HUES48 (cell line): Measurements from ENCODE around the gene POTEI.
"Not testable (repeated sequence)": the region's sequence is repeated elsewhere in the genome, so short reads cannot be mapped to it uniquely, and the experiment has no call there.

Experiments used
- H3K27ac ChIP-seq: one replicate; pipeline ENCODE4 v1.7.0; 2013; ENCODE audit warnings: low read depth, low read length, inconsistent platforms
- H3K27me3 ChIP-seq: 2 replicates; pipeline ENCODE4 v1.6.1; 2013; ENCODE audit warnings: mild to moderate bottlenecking, low read length; ENCODE audit not compliant: control insufficient read depth, insufficient read depth
- H3K36me3 ChIP-seq: 2 replicates; pipeline ENCODE4 v1.6.1; 2013; ENCODE audit warnings: low read length; ENCODE audit not compliant: control insufficient read depth, insufficient read depth
- H3K4me1 ChIP-seq: 2 replicates; pipeline ENCODE4 v1.6.1; 2013; ENCODE audit warnings: mild to moderate bottlenecking, low read length; ENCODE audit not compliant: control insufficient read depth, insufficient read depth
- H3K4me3 ChIP-seq: 2 replicates; pipeline ENCODE4 v1.5.1; 2013; ENCODE audit warnings: mild to moderate bottlenecking, low read depth, low read length
- H3K9ac ChIP-seq: 2 replicates; pipeline ENCODE4 v1.6.1; 2013; ENCODE audit warnings: mild to moderate bottlenecking, low read depth, low read length, moderate library complexity
- H3K9me3 ChIP-seq: 2 replicates; pipeline ENCODE4 v1.6.1; 2013; ENCODE audit warnings: low read length; ENCODE audit not compliant: control insufficient read depth, insufficient read depth

The POTEI gene

DNA sequence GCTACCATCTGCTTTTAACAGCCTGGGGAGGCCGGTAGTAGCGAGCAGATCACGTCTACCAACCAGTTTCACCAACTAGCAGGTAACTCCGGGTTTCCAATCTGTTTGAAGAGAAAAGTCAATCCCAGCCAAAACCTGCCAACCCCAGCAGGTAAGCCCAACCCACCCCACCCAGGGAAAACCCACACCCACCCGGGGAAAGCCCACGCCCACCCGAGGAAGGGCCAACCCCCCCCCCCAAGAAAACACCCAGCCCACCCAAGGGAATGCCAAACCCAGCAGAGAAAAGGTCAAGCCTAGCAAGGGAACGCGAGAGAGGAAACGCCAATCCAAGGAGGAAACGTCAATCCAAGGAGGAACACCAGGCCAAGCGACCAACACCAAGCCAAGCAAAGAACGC, at the start of gene POTEI:
POTEI (minus strand) TSS at position 101 of the 400 bp plus-strand sequence; CDS start at position 8, 93 bp downstream.
- not testable (repeated sequence) for H3K27me3 ChIP-seq, H3K36me3 ChIP-seq, H3K9me3 ChIP-seq, H3K4me1 ChIP-seq, H3K9ac ChIP-seq, H3K27ac ChIP-seq, H3K4me3 ChIP-seq

DNA sequence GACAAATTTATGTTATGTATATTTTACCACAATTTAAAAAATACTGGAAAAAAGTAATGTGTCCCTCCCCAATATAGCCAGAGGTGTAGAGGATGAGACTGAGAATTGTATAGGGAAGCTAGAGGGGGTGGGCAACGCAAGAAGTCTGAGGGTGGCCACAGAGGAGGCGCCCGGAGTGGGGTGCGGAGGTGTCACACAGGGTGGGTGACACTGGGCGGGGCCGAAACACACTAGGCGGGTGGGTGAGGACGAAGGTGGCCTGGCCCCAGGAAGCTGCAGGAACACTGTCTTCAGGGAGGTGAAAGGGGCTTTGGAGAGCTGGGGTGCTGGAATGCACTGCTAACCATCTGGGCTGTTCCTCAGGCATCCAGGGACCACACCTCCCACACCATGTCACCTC, 47.3 kb upstream of the POTEI start:
- not testable (repeated sequence) for H3K36me3 ChIP-seq, H3K4me1 ChIP-seq, H3K4me3 ChIP-seq, H3K27ac ChIP-seq, H3K9ac ChIP-seq, H3K9me3 ChIP-seq, H3K27me3 ChIP-seq

DNA sequence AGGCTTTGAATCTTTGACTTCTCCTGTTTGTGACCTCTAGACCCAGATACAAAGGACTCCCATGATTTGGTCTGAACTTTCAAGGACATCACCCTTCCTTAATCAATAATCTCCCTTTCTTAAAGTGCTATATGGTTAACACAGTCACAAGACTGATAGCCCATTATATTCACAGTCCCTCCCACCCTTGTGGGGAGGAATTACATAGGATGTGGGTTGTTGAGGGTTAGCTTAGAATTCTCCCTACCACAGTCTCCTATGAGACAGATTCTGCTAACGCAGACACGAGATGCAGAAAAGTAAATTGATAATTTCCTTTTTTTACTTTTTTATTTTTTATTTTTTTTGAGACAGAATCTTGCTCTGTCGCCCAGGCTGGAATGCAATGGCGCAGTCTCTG, 45.0 kb upstream of the POTEI start:
- not testable (repeated sequence) for H3K9me3 ChIP-seq, H3K27ac ChIP-seq, H3K27me3 ChIP-seq, H3K36me3 ChIP-seq, H3K9ac ChIP-seq, H3K4me3 ChIP-seq, H3K4me1 ChIP-seq

DNA sequence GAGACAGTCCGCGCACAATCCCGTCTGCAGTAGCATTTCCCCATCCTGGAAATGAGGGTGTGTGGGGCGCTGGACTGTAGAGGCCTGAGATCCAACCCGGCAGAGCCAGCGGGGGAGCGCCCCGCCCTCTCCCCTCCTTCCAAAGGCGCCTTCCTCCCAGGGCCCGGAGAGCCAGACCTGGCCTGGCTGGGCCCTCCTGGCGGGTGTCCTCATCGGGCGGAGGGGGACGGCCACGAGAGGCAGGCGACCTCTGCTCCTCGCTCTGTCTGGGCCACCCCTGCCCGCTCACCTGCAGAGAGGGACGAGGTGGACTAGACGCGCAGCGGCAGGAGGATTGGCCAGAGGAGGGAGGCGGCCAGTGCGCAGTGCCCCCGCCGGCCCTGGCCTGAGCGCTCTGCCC, 40.3 kb upstream of the POTEI start:
- not testable (repeated sequence) for H3K9me3 ChIP-seq, H3K4me3 ChIP-seq, H3K9ac ChIP-seq, H3K27ac ChIP-seq, H3K36me3 ChIP-seq, H3K27me3 ChIP-seq, H3K4me1 ChIP-seq

DNA sequence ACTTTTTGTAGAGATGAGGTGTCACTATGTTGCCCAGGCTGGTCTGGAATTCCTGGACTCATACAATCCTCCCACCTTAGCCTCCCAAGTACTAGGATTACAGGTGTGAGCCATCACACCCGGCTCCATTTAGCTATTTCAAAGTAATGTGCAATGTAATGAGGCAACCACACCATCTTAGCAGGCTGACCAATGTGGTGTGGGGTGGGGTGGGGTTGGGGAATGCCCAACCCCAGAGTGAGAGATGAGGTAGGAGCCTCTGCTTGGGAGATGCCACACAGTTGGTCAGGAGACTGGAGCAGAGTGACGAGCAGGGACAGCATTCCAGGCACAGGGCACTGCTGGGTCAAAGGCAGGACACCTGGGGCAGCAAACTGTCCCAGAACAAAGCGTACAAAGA, 39.3 kb upstream of the POTEI start:
- not testable (repeated sequence) for H3K4me3 ChIP-seq

DNA sequence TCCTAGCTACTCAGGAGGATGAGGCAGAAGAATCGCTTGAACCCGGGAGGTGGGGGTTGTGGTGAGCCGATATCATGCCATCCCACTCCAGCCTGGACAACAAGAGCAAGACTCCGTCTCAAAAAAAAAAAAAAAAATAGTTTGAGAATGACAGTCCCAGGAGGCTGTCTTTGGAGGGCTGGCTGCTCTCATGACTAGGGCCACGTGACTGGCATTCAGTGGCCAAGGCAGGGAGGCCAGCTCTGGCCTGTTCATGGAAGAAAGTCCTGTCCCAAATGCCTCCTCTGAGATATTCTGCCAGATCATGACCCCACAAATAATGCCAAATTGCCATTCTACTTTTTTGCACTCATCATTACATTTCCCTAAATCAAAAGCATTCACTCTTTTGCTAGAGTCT, 35.9 kb upstream of the POTEI start:
- H3K9me3 ChIP-seq, H3K4me1 ChIP-seq, H3K9ac ChIP-seq, H3K27ac ChIP-seq, H3K4me3 ChIP-seq, H3K36me3 ChIP-seq, H3K27me3 ChIP-seq: not testable (repeated sequence)

More for the DNA sequence above, 39.3 kb upstream of the POTEI start:
- not testable (repeated sequence) for H3K9me3 ChIP-seq, H3K36me3 ChIP-seq, H3K9ac ChIP-seq, H3K27ac ChIP-seq, H3K4me1 ChIP-seq, H3K27me3 ChIP-seq

DNA sequence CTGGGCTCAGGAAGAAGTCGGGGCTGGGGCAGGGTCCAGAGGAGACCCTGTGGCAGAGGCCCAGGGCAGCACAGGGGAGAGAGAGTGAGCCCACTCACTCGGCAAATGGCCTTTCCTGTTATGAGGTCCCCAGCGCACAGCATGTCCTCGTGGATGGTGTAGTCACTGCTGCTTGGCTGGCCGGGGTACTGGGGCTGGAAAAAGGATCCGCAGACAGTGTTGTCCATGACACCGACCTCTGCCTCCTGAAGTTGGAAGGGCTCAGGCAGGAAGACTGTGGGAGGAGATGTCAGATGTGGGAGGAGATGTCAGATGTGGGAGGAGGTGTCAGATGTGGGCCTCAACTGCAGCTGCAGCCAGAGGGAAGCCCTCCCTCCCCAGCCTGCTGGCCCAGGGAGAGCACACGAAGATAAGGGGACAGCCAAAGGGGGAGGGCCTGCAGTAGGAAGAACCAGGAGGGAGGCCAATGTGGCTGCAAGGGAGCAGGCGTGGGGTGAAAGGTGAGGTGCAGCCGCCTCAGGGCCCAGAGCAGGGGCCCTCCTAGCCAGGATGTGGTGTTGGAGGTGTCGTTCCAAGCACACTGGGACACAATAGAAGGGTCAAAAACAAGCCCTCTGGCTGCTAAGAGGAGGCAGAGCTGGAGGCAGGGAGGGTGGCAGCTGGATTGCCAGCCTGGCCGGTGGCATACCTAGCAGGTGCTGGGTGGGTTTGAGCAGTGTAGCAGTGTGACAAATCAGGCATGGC, 34.8 kb upstream of the POTEI start:
- H3K9me3 ChIP-seq, H3K27ac ChIP-seq, H3K4me3 ChIP-seq: not testable (repeated sequence)

DNA sequence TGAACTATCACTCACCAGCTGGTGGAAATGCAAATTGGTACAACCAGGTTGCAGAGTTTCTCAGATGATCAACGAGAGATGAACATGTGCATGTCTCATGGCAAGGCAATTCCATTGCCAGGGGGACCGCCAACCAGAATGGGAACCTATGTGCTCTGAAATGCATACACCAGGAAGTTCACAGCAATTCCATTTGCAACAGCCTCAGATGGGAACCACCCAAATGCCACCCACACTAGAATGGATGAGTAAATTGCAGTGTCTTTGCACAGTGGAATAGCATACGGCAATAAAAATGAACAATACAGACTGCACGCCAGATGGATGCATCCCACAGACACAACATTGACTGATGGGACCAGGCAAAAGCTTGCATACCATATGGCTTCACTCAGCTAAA, 33.7 kb upstream of the POTEI start:
- H3K9me3 ChIP-seq, H3K27me3 ChIP-seq, H3K4me1 ChIP-seq, H3K27ac ChIP-seq, H3K4me3 ChIP-seq, H3K9ac ChIP-seq, H3K36me3 ChIP-seq: not testable (repeated sequence)

More for the DNA sequence above, 34.8 kb upstream of the POTEI start:
- not testable (repeated sequence) for H3K36me3 ChIP-seq, H3K27me3 ChIP-seq, H3K4me1 ChIP-seq, H3K9ac ChIP-seq

DNA sequence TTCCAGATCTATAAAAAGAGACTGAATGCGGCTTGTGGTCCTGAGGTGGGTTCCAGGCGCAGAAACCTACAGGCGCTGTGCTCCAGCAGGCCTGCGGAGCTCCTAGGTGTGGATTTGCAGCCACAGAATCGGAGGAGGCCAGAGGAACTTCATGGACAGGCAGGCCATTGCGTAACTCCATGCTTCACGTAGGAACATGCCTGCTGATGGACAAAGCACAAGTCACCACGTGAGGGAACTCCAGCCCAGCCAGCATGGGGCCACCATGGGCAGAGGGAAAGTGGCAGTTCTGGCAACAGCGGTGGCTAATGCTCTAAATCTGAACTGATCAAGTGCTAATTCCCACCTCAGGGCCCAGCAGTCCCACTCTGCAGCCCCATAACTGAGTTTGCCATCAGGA, 29.1 kb upstream of the POTEI start:
- not testable (repeated sequence) for H3K36me3 ChIP-seq, H3K4me3 ChIP-seq, H3K9ac ChIP-seq, H3K4me1 ChIP-seq, H3K27me3 ChIP-seq, H3K9me3 ChIP-seq, H3K27ac ChIP-seq

DNA sequence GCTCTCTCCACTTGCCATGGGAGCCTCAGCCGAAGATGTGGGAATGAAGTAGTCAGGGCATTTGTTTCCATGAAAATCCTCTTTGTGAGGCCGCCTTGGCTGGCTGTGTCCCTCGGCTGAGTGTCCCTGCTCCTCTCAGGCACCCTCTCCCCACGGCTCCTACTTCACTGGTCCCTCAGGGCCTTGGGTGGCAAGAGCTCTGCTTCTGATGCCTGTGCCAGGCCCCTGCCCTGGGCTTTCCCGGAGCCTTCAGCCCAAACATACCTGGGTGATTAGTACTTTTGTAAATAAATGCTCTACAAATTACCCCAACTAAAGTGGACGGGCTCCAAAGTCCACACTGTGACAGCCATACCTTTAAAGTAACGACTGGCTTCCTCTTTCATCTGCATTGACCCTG, 27.5 kb upstream of the POTEI start:
- H3K9me3 ChIP-seq, H3K27ac ChIP-seq, H3K27me3 ChIP-seq, H3K4me1 ChIP-seq, H3K36me3 ChIP-seq, H3K4me3 ChIP-seq, H3K9ac ChIP-seq: not testable (repeated sequence)

DNA sequence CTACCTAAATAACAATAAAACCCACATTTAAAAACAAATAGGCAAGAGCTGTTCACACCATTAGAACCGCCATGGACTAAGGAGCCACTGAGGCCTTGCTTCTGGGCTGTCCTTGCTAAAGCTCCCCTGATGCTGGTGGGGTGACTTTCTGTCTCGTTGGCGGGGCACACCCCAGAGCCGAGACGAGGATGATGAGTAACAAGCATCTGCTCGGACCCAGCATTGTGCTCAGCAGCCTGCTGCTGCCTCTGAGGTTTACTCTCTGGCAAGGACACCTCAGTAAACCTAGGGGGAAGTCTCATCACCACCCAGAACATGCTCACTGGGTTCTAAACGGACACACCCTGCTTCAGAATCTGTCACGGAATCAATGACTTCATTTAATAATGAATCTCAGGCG, 22.5 kb upstream of the POTEI start:
- not testable (repeated sequence) for H3K36me3 ChIP-seq, H3K4me1 ChIP-seq, H3K9ac ChIP-seq, H3K9me3 ChIP-seq, H3K27me3 ChIP-seq, H3K27ac ChIP-seq, H3K4me3 ChIP-seq

DNA sequence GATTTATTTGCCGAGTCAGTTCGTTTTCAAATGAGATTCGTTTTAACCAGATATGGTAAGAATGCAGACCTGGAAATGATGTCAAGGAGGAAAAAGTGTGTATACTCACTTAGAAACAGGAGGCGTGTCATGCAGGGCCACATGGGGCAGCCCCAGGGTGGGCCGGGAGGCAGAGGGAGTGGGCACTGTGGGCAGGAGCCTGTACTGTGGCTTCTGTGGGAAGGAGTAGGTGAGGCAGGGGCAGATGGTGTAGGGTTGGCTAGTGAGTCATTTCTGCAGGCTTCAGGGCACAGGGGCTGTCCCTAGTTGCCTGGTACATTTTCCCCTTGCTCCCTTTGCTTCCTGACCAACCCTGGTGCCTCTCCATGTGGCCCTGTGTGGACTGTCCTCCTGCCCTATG, 22.1 kb upstream of the POTEI start:
- not testable (repeated sequence) for H3K36me3 ChIP-seq, H3K9me3 ChIP-seq, H3K27me3 ChIP-seq, H3K4me1 ChIP-seq, H3K4me3 ChIP-seq, H3K9ac ChIP-seq, H3K27ac ChIP-seq
